Activated naive CD8-positive, alpha-beta T cell treated with anti-CD3 and anti-CD28 coated beads, Interleukin-2, amount 50 U/mL, for 16 hours (primary cell): ENCODE results near the gene FGF19.

Source experiments
- DNase-seq: peaks from one replicate; pipeline ENCODE4 v3.0.0-alpha.2; 2020; ENCODE audit warnings: low read depth, low spot score

FGF19 gene

GRCh38 chr11:69656536-69657455 lies 47.0 kb downstream of the FGF19 start:
- DNase-seq, result no peak

GRCh38 chr11:69655479-69656428 lies 48.1 kb downstream of the FGF19 start:
- no peak for DNase-seq

- no peak for DNase-seq
These were observed 49.0 kb downstream of the FGF19 start for GRCh38 chr11:69654660-69655478.

- no peak for DNase-seq
These were observed 49.7 kb downstream of the FGF19 start for GRCh38 chr11:69654001-69654659.

GRCh38 chr11:69653406-69653960 lies 50.3 kb downstream of the FGF19 start:
- no peak for DNase-seq

- no peak for DNase-seq
These were observed 50.8 kb downstream of the FGF19 start for GRCh38 chr11:69652999-69653398.

- DNase-seq, result no peak
These were observed 51.8 kb downstream of the FGF19 start for GRCh38 chr11:69651834-69652620.

- DNase-seq, result no peak
These were observed 52.9 kb downstream of the FGF19 start for GRCh38 chr11:69650832-69651344.

GRCh38 chr11:69650081-69650831 lies 53.6 kb downstream of the FGF19 start:
- no peak for DNase-seq

- no peak for DNase-seq
These were observed 54.3 kb downstream of the FGF19 start for GRCh38 chr11:69649576-69649900.

- no peak for DNase-seq
These were observed 54.9 kb downstream of the FGF19 start for GRCh38 chr11:69648679-69649575.
